ENCODE results near the gene SOX4. TPM values are rescaled to one million over a fixed set of nuclear protein-coding genes. Genes with fewer than 3 reads are reported as not detected.

The SOX4 gene
- total RNA-seq, 1 donor from 2014 or later: 19.6 TPM

DNA sequence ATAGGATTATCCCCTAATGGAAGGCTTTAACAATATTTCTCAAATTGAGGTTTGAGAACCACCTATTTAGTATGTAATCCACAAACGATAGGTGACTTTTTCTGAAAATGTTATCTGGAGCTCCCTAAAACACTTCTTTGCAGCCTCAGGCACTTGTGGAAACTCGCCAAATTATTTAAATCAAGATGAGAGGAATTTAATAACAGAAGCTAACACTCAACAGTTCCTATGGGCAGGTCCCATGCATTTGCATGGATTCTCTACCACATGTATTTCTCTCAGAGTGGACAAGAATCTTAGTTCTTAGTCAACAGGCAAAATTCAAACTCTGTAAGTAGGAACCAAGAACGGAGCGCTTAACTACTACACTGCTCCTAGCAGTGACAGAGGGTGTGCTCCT, 20.7 kb downstream of the SOX4 start:
- ATAC-seq (no peak), DNase-seq (no peak)
- Histone ChIP-seq H3K27me3 (ENCODE audit: low read depth) (no peaks in the 10 kb centered on the region), H3K36me3 (no peaks in the 10 kb centered on the region), H3K27ac (no peak overlapping the region), H3K9me3 (no peaks in the 10 kb centered on the region), H3K4me1 (no peaks in the 10 kb centered on the region), H3K4me3 (no peak overlapping the region)
- intact Hi-C loops (cut with DNase I): no loop called here
- TF ChIP-seq, protein P1, sequence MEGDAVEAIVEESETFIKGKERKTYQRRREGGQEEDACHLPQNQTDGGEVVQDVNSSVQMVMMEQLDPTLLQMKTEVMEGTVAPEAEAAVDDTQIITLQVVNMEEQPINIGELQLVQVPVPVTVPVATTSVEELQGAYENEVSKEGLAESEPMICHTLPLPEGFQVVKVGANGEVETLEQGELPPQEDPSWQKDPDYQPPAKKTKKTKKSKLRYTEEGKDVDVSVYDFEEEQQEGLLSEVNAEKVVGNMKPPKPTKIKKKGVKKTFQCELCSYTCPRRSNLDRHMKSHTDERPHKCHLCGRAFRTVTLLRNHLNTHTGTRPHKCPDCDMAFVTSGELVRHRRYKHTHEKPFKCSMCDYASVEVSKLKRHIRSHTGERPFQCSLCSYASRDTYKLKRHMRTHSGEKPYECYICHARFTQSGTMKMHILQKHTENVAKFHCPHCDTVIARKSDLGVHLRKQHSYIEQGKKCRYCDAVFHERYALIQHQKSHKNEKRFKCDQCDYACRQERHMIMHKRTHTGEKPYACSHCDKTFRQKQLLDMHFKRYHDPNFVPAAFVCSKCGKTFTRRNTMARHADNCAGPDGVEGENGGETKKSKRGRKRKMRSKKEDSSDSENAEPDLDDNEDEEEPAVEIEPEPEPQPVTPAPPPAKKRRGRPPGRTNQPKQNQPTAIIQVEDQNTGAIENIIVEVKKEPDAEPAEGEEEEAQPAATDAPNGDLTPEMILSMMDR (IDR thresholded peaks at IDR 0.05): no peak

- H3K27ac ChIP-seq: no peak overlapping the region
- no peak for DNase-seq
- no peaks in the 10 kb centered on the region for H3K9me3 ChIP-seq
- H3K4me3 ChIP-seq: no peak overlapping the region
- no peak for ATAC-seq
- intact Hi-C loops (cut with DNase I): no loop called here
- TF ChIP-seq, protein P1 (IDR thresholded peaks at IDR 0.05): no peak
- H3K36me3 ChIP-seq: no peaks in the 10 kb centered on the region
- no peaks in the 10 kb centered on the region for H3K27me3 ChIP-seq (ENCODE audit: low read depth)
- no peaks in the 10 kb centered on the region for H3K4me1 ChIP-seq
These were observed 22.0 kb downstream of the SOX4 start for GRCh38 chr6:21615504-21615903.

GRCh38 chr6:21616005-21616404, 22.5 kb downstream of the SOX4 start:
- Histone ChIP-seq H3K27me3 (ENCODE audit: low read depth) (no peaks in the 10 kb centered on the region), H3K27ac (no peak overlapping the region), H3K9me3 (no peaks in the 10 kb centered on the region), H3K36me3 (no peaks in the 10 kb centered on the region), H3K4me1 (no peaks in the 10 kb centered on the region), H3K4me3 (no peak overlapping the region)
- TF ChIP-seq, protein P1 (IDR thresholded peaks at IDR 0.05): no peak
- intact Hi-C loops (cut with DNase I): no loop called here
- ATAC-seq (no peak), DNase-seq (no peak)

- H3K4me3 ChIP-seq: no peak overlapping the region
- TF ChIP-seq, protein P1 (IDR thresholded peaks at IDR 0.05): no peak
- no peak overlapping the region for H3K27ac ChIP-seq
- intact Hi-C loops (cut with DNase I): no loop called here
- DNase-seq (no peak), ATAC-seq (no peak)
- H3K27me3 ChIP-seq (ENCODE audit: low read depth): no peaks in the 10 kb centered on the region
- H3K4me1 ChIP-seq: no peaks in the 10 kb centered on the region
- H3K36me3 ChIP-seq: no peaks in the 10 kb centered on the region
- H3K9me3 ChIP-seq: no peaks in the 10 kb centered on the region
These were observed 32.1 kb downstream of the SOX4 start for GRCh38 chr6:21625642-21626041.

DNA sequence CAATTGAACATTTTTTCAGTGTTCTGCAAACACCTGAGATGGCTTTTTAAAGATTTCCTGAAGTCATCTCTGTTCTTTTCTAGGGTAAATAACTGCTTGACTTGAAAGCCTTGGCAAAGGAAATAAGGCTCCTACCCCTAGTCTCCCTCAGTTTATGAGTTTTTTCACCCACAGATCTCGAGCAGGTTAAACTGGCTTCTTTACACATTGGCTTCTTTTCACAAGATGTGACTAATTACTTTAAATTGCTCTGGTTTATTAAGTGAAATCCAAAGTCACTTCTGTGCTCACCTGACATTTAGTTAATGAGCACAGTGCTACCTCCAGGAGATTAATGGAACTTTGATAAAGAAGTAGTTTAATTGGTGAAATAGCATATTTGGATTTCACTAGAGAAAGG, 33.2 kb downstream of the SOX4 start:
- Histone ChIP-seq H3K36me3 (no peaks in the 10 kb centered on the region), H3K27me3 (ENCODE audit: low read depth) (no peaks in the 10 kb centered on the region), H3K27ac (no peak overlapping the region), H3K9me3 (no peaks in the 10 kb centered on the region), H3K4me3 (no peak overlapping the region), H3K4me1 (no peaks in the 10 kb centered on the region)
- intact Hi-C loops (cut with DNase I): no loop called here
- TF ChIP-seq, protein P1 (IDR thresholded peaks at IDR 0.05): no peak
- ATAC-seq: no peak
- no peak for DNase-seq

DNA sequence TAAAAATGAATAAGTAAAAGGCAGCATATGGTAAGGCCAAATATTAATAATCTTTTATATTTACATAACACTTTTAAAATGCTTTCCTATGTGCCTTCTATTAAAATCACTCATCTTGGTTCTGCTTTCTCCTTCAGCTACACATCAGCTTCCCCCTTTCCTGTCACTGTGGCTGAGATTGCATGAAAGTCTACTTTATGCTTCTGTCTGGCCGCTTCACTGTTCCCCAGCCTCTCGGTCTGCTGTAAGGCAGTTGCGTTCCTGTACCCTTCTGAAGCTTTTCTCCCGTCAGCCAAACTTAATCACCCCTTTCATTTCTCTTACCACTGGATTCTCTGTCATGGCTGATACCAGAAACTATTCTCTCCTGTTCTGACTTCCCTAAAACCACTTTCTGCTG, 34.6 kb downstream of the SOX4 start:
- ATAC-seq (no peak), DNase-seq (no peak)
- intact Hi-C loops (cut with DNase I): no loop called here
- Histone ChIP-seq H3K36me3 (no peaks in the 10 kb centered on the region), H3K27me3 (ENCODE audit: low read depth) (no peaks in the 10 kb centered on the region), H3K9me3 (no peaks in the 10 kb centered on the region), H3K4me1 (no peaks in the 10 kb centered on the region), H3K4me3 (no peak overlapping the region), H3K27ac (no peak overlapping the region)
- TF ChIP-seq, protein P1 (IDR thresholded peaks at IDR 0.05): no peak
